Endothelial cell of umbilical vein (primary cell): ENCODE measurements around the gene FGFRL1.

Experiments used
- EZH2 ChIP-seq: IDR thresholded peaks from 2 replicates; pipeline ENCODE4 v1.6.1; 2012; ENCODE audit warnings: borderline replicate concordance, low read depth, mild to moderate bottlenecking, moderate library complexity, low read length, inconsistent platforms; ENCODE audit not compliant: severe bottlenecking
- JUN ChIP-seq: IDR thresholded peaks from 2 replicates; pipeline ENCODE4 v1.6.1; 2011; ENCODE audit warnings: borderline replicate concordance, low read depth; ENCODE audit not compliant: insufficient read length, insufficient read depth
- MYC ChIP-seq: IDR thresholded peaks from one replicate; pipeline ENCODE4 v1.6.1; 2011; ENCODE audit warnings: mild to moderate bottlenecking, low read depth, low read length
- POLR2A ChIP-seq: IDR thresholded peaks from 2 replicates; pipeline ENCODE4 v1.6.1; 2012; ENCODE audit warnings: low read depth, mild to moderate bottlenecking, control low read depth, low read length
- POLR2AphosphoS5 ChIP-seq: IDR thresholded peaks from 2 replicates; pipeline ENCODE4 v1.6.1; 2012; ENCODE audit warnings: low read depth, mild to moderate bottlenecking, control low read depth, low read length, moderate library complexity; ENCODE audit not compliant: insufficient read depth
- TF ChIP-seq, protein P1 (sequence below), 2 donors: IDR thresholded peaks; 1 replicate in 1 of 2; 2 replicates in 1 of 2; pipeline ENCODE4 v1.5.1; 2011; ENCODE audit warnings: low read length in 2 of 2, mild to moderate bottlenecking in 2 of 2, moderate library complexity in 2 of 2, control low read depth in 1 of 2, inconsistent platforms in 1 of 2, low read depth in 1 of 2; ENCODE audit not compliant: insufficient read depth in 1 of 2; ENCODE audit errors: extremely low read depth in 1 of 2

- TF ChIP-seq, protein P1, sequence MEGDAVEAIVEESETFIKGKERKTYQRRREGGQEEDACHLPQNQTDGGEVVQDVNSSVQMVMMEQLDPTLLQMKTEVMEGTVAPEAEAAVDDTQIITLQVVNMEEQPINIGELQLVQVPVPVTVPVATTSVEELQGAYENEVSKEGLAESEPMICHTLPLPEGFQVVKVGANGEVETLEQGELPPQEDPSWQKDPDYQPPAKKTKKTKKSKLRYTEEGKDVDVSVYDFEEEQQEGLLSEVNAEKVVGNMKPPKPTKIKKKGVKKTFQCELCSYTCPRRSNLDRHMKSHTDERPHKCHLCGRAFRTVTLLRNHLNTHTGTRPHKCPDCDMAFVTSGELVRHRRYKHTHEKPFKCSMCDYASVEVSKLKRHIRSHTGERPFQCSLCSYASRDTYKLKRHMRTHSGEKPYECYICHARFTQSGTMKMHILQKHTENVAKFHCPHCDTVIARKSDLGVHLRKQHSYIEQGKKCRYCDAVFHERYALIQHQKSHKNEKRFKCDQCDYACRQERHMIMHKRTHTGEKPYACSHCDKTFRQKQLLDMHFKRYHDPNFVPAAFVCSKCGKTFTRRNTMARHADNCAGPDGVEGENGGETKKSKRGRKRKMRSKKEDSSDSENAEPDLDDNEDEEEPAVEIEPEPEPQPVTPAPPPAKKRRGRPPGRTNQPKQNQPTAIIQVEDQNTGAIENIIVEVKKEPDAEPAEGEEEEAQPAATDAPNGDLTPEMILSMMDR (IDR thresholded peaks at IDR 0.05; ENCODE audit: extremely low read depth in 1 of 2, insufficient read depth in 1 of 2, low read depth in 1 of 2, low read length in 2 of 2): no peak
- TF ChIP-seq EZH2 (no peak), POLR2A (no peak), POLR2AphosphoS5 (no peak), MYC (no peak), JUN (no peak)
Measured at GRCh38 chr4:1015179-1015578, 3.8 kb downstream of the FGFRL1 start.
